MG63 (cell line): ENCODE data around the gene TENT4A. TPM values are rescaled to one million over a fixed set of nuclear protein-coding genes. Genes with fewer than 3 reads are reported as not detected.

Experiments used
- DNase-seq: peaks from one replicate; pipeline ENCODE4 v3.0.0-alpha.2; 2020
- H3K27me3 ChIP-seq: fragments of 250-450 bp; sonication (Bioruptor Pico); 2 replicates; pipeline ENCODE4 v1.5.1; 2020; ENCODE audit warnings: mild to moderate bottlenecking, moderate library complexity
- H3K36me3 ChIP-seq: fragments of 250-450 bp; sonication (Bioruptor Pico); 2 replicates; pipeline ENCODE4 v1.5.1; 2020; ENCODE audit warnings: mild to moderate bottlenecking, moderate library complexity
- H3K4me3 ChIP-seq: fragments of 250-450 bp; sonication (Bioruptor Pico); 2 replicates; pipeline ENCODE4 v1.5.1; 2020; ENCODE audit warnings: mild to moderate bottlenecking, moderate library complexity
- H3K9me3 ChIP-seq: fragments of 250-450 bp; sonication (Bioruptor Pico); 2 replicates; pipeline ENCODE4 v1.5.1; 2020; ENCODE audit warnings: mild to moderate bottlenecking, moderate library complexity
- total RNA-seq: library from RNA; depleted of rRNA; stranded (reverse); fragments of >200 nt; shearing (Covaris generic); gene quantifications from 2 replicates; pipeline ENCODE4 v1.2.3, GENCODE V29; 2014; ENCODE audit warnings: low replicate concordance

TENT4A gene
- total RNA-seq, 1 experiment from 2014 or later: 9.9 TPM

GRCh38 chr5:6784481-6784880 is 71.2 kb downstream of the TENT4A start:
- DNase-seq: no peak
- Histone ChIP-seq H3K36me3 (no peaks in the 10 kb centered on the region; the same call in 1 of the 2 replicates), H3K9me3 (peaks cover 5% of the 10 kb centered on the region; the same call in 1 of the 2 replicates)

GRCh38 chr5:6785161-6785860 is 72.1 kb downstream of the TENT4A start:
- no peaks in the 10 kb centered on the region; the same call in 1 of the 2 replicates for H3K36me3 ChIP-seq
- DNase-seq: no peak
- no peaks in the 10 kb centered on the region for H3K27me3 ChIP-seq
- H3K4me3 ChIP-seq: no peak overlapping the region
- H3K9me3 ChIP-seq: peaks cover 5% of the 10 kb centered on the region; the same call in 1 of the 2 replicates

More at GRCh38 chr5:6784481-6784880, 71.2 kb downstream of the TENT4A start:
- Histone ChIP-seq H3K4me3 (no peak overlapping the region), H3K27me3 (no peaks in the 10 kb centered on the region)

- H3K9me3 ChIP-seq: peaks cover 1% of the 10 kb centered on the region; the same call in 1 of the 2 replicates
- no peaks in the 10 kb centered on the region for H3K36me3 ChIP-seq
- H3K4me3 ChIP-seq: no peak overlapping the region
- DNase-seq: no peak
- no peaks in the 10 kb centered on the region for H3K27me3 ChIP-seq
Observed at GRCh38 chr5:6785861-6786180, 72.6 kb downstream of the TENT4A start.

GRCh38 chr5:6786786-6787495 is 73.7 kb downstream of the TENT4A start:
- H3K36me3 ChIP-seq: no peaks in the 10 kb centered on the region
- H3K9me3 ChIP-seq: no peaks in the 10 kb centered on the region
- H3K27me3 ChIP-seq: no peaks in the 10 kb centered on the region
- no peak for DNase-seq
- no peak overlapping the region for H3K4me3 ChIP-seq

GRCh38 chr5:6787941-6788340 is 74.7 kb downstream of the TENT4A start:
- H3K27me3 ChIP-seq: no peaks in the 10 kb centered on the region
- DNase-seq: no peak
- H3K9me3 ChIP-seq: no peaks in the 10 kb centered on the region
- no peak overlapping the region for H3K4me3 ChIP-seq
- H3K36me3 ChIP-seq: no peaks in the 10 kb centered on the region

GRCh38 chr5:6788439-6788838 is 75.2 kb downstream of the TENT4A start:
- Histone ChIP-seq H3K36me3 (no peaks in the 10 kb centered on the region), H3K27me3 (no peaks in the 10 kb centered on the region), H3K4me3 (no peak overlapping the region), H3K9me3 (no peaks in the 10 kb centered on the region)
- no peak for DNase-seq

GRCh38 chr5:6788956-6789649 is 75.9 kb downstream of the TENT4A start:
- H3K36me3 ChIP-seq: no peaks in the 10 kb centered on the region
- no peak for DNase-seq
- no peaks in the 10 kb centered on the region for H3K9me3 ChIP-seq
- H3K4me3 ChIP-seq: no peak overlapping the region
- no peaks in the 10 kb centered on the region for H3K27me3 ChIP-seq

GRCh38 chr5:6790346-6790865 is 77.2 kb downstream of the TENT4A start:
- Histone ChIP-seq H3K9me3 (no peaks in the 10 kb centered on the region), H3K4me3 (no peak overlapping the region), H3K36me3 (no peaks in the 10 kb centered on the region), H3K27me3 (no peaks in the 10 kb centered on the region)
- no peak for DNase-seq

GRCh38 chr5:6791031-6791430 is 77.8 kb downstream of the TENT4A start:
- no peaks in the 10 kb centered on the region for H3K9me3 ChIP-seq
- no peak overlapping the region for H3K4me3 ChIP-seq
- no peak for DNase-seq
- H3K27me3 ChIP-seq: no peaks in the 10 kb centered on the region
- H3K36me3 ChIP-seq: no peaks in the 10 kb centered on the region

- no peaks in the 10 kb centered on the region for H3K27me3 ChIP-seq
- no peak for DNase-seq
- H3K4me3 ChIP-seq: no peak overlapping the region
- H3K36me3 ChIP-seq: no peaks in the 10 kb centered on the region
- no peaks in the 10 kb centered on the region for H3K9me3 ChIP-seq
Observed at GRCh38 chr5:6792376-6792775, 79.1 kb downstream of the TENT4A start.

- no peak for DNase-seq
- Histone ChIP-seq H3K9me3 (no peaks in the 10 kb centered on the region), H3K4me3 (no peak overlapping the region), H3K27me3 (no peaks in the 10 kb centered on the region), H3K36me3 (no peaks in the 10 kb centered on the region)
Observed at GRCh38 chr5:6792911-6793471, 79.8 kb downstream of the TENT4A start.

- Histone ChIP-seq H3K4me3 (no peak overlapping the region), H3K27me3 (no peaks in the 10 kb centered on the region), H3K36me3 (no peaks in the 10 kb centered on the region), H3K9me3 (0 out of 2 replicates have a peak, but pooled peaks cover 3% of the 10 kb centered on the region)
- DNase-seq: no peak
Observed at GRCh38 chr5:6801236-6801635, 88.0 kb downstream of the TENT4A start.

- no peak for DNase-seq
- no peak overlapping the region for H3K4me3 ChIP-seq
- H3K9me3 ChIP-seq: peaks cover 3% of the 10 kb centered on the region; the same call in 1 of the 2 replicates
- no peaks in the 10 kb centered on the region for H3K36me3 ChIP-seq
- H3K27me3 ChIP-seq: no peaks in the 10 kb centered on the region
Observed at GRCh38 chr5:6803981-6804550, 90.8 kb downstream of the TENT4A start.

- Histone ChIP-seq H3K4me3 (no peak overlapping the region), H3K27me3 (no peaks in the 10 kb centered on the region), H3K9me3 (peaks cover 3% of the 10 kb centered on the region; the same call in 1 of the 2 replicates), H3K36me3 (no peaks in the 10 kb centered on the region)
- DNase-seq: no peak
Observed at GRCh38 chr5:6804766-6805501, 91.7 kb downstream of the TENT4A start.

- Histone ChIP-seq H3K9me3 (peaks cover 3% of the 10 kb centered on the region; the same call in 1 of the 2 replicates), H3K36me3 (no peaks in the 10 kb centered on the region), H3K4me3 (no peak overlapping the region), H3K27me3 (no peaks in the 10 kb centered on the region)
- no peak for DNase-seq
Observed at GRCh38 chr5:6805841-6806240, 92.6 kb downstream of the TENT4A start.
